WI38 (cell line): ENCODE measurements around the gene DNAH17.

Source experiments
- H3K4me3 ChIP-seq: 2 replicates; pipeline ENCODE4 v1.5.1; 2011; ENCODE audit warnings: low read depth, mild to moderate bottlenecking, control low read depth, low read length
- CTCF ChIP-seq: IDR thresholded peaks from 2 replicates; pipeline ENCODE4 v1.5.1; 2012; ENCODE audit warnings: low read depth, mild to moderate bottlenecking, control low read depth, low read length

DNAH17 gene

GRCh38 chr17:78526231-78527025 lies 50.8 kb downstream of the DNAH17 start:
- no peak overlapping the region for H3K4me3 ChIP-seq
- no peak for TF ChIP-seq CTCF

- H3K4me3 ChIP-seq = no peak overlapping the region
- no peak for TF ChIP-seq CTCF
Measured at GRCh38 chr17:78525511-78526160, 51.6 kb downstream of the DNAH17 start.

- no peak overlapping the region for H3K4me3 ChIP-seq
- TF ChIP-seq CTCF = no peak
Measured at GRCh38 chr17:78524870-78525510, 52.2 kb downstream of the DNAH17 start.

GRCh38 chr17:78523934-78524655 lies 53.1 kb downstream of the DNAH17 start:
- TF ChIP-seq CTCF = no peak
- H3K4me3 ChIP-seq = no peak overlapping the region

- TF ChIP-seq CTCF = no peak
- no peak overlapping the region for H3K4me3 ChIP-seq
Measured at GRCh38 chr17:78522031-78522809, 55.0 kb downstream of the DNAH17 start.

GRCh38 chr17:78517421-78517820 lies 59.8 kb downstream of the DNAH17 start:
- TF ChIP-seq CTCF = no peak

More at GRCh38 chr17:78517421-78517820, 59.8 kb downstream of the DNAH17 start:
- no peak overlapping the region for H3K4me3 ChIP-seq
